Activated CD4-positive, alpha-beta T cell treated with anti-CD3 and anti-CD28 coated beads for 24 hours (primary cell): ENCODE data around the gene SLC20A1.
A peak's percentile ranks its signal among the peaks of the same experiment; 100 is the strongest.

Experiments used
- DNase-seq, 2 donors: peaks; one replicate each; pipeline ENCODE4 v3.0.0-alpha.2; 2020; ENCODE audit warnings: low read depth in 2 of 2

The SLC20A1 gene

DNA sequence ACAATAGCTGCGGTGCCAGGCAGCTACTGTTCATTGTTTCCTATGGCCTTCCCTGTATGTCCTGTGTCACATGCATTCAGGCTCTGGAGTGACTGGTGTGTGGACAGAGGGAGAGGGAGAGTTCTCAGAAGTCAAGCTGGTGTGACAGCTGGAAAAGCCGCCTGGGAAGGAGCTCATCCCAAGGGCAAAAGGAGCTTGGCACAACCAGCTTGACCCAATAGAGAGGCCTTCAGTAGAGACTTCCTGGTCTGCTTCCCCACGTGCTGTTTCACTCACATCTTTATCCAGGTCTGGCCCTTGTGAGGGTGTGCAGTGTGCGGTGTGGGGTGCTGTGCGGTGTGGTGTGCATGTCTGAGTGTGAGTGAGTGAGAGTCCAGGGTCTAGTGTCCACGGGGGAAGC lies 64.0 kb downstream of the SLC20A1 start:
- DNase-seq: no peak

DNA sequence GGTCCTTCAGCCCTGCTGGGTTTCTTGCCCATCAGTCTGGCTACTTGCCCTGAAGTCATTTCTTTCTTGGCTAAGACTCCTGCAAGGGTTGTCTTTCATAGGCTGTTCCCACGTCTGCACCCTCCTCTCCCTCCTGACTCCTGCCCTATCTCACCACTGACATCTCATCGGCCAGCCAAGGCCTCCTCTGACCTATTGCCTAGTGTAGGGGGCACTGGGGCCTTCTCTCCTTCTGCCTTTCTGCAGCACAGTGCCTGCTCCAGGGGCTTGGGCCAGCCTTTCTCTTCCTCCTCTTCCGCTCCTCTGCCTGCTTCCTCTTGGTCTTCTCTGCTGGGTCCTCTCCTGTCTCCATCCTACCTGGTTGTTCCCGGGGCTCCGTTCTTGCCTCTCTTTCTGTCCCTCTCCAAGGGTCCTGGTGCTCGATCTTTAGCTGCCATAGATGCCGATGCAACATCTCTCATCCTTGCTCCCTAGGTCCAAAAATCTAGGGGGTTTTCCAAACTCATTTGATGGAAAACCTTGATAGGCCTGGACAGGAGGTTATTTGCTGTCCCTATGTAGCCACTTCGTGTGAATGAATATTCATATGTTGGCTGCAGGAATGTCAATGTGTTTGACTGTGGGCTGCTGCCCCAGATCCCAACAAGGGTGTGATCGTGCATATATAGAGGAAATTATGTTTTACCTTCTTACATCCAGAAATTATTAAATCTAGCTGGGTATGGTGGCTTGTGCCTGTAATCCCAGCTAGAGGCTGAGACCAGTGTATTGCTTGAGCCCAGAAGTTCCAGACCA lies 65.4 kb downstream of the SLC20A1 start:
- no peak for DNase-seq

DNA sequence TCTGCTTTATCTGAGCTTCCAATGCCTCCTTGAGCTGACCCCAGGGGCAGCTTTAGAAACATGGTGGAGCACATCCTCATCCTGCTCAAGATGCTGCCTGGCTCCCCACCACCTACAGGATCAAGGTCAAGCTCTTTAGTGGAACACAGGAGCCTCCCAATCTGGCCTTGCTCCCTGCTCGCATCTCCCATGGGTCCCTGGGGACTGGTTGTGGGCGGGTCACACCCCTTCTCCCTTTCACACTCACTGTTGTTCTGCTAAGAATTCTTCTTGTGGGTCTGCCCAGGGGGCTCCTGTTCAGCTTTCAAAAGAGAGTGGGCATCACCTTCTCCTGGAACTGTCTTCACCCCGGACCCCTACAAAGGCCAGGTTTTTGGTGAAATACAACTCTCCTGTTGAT lies 66.7 kb downstream of the SLC20A1 start:
- no peak for DNase-seq

DNA sequence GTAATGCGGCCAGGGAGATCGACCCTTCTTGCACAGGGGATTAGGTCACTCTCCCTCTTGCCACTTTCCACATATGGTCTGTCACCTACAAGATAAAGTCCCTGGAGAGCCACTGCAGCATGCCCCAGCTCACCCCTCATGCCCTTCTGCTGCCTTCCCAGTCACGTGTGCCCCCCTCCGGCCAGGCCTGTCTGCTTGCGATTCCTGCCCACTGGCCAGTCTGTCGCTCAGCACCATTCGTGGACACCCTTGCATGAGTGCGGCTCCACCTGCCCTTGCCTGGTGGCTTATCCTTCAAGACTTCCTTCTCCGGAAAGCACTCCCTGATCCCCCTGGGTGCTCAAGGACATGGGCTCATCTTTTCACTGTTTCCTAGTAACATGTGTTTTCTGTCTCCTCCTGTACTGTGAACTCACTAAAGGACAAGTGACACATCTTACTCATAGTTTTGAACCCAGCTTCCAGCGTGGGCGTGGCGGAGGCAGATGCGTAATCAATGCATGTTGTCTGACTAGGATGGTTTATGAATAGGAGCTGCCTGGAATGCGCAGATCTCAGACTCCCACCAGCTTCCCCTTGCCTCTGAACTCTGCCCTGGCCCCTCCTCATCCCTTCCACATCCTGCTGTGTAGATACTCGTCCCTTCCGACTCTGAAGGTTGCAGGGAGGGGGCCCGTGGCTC lies 67.3 kb downstream of the SLC20A1 start:
- DNase-seq: peak in 1 of 2 donors; percentile 35
